Liver (tissue), 9 donors: ENCODE measurements around the gene NCAPH2. TPM values are rescaled to one million over a fixed set of nuclear protein-coding genes. Genes with fewer than 3 reads are reported as not detected.

Experiments used
- DNase-seq: peaks from one replicate; pipeline ENCODE4 v3.0.0-alpha.2; 2017; ENCODE audit warnings: low spot score
- H3K27ac ChIP-seq, 2 donors: one replicate each; pipeline ENCODE4 v1.7.0; 2013; ENCODE audit warnings: inconsistent platforms in 2 of 2, low read length in 2 of 2, control low read depth in 1 of 2, low read depth in 1 of 2, mild to moderate bottlenecking in 1 of 2
- H3K27me3 ChIP-seq, 4 donors: one replicate each; pipeline versions ENCODE4 v1.6.1 to v1.7.0; 2013; ENCODE audit warnings: low read length in 3 of 4, inconsistent platforms in 1 of 4, mild to moderate bottlenecking in 1 of 4, moderate library complexity in 1 of 4; ENCODE audit not compliant: control insufficient read depth in 4 of 4, insufficient read depth in 4 of 4
- H3K36me3 ChIP-seq, 4 donors: one replicate each; pipeline versions ENCODE4 v1.6.1 to v1.7.0; 2013; ENCODE audit warnings: low read length in 3 of 4, mild to moderate bottlenecking in 3 of 4, low read depth in 1 of 4, moderate library complexity in 1 of 4; ENCODE audit not compliant: control insufficient read depth in 4 of 4, insufficient read depth in 3 of 4
- H3K4me1 ChIP-seq, 4 donors: one replicate each; pipeline versions ENCODE4 v1.6.1 to v1.7.0; 2013; ENCODE audit warnings: low read length in 3 of 4, mild to moderate bottlenecking in 3 of 4, moderate library complexity in 1 of 4; ENCODE audit not compliant: control insufficient read depth in 4 of 4, insufficient read depth in 4 of 4
- H3K4me3 ChIP-seq, 3 donors: one replicate each; pipeline versions ENCODE4 v1.6.1 to v1.7.0; 2013; ENCODE audit warnings: low read length in 3 of 3, control low read depth in 1 of 3, low read depth in 1 of 3, mild to moderate bottlenecking in 1 of 3
- H3K9ac ChIP-seq, 2 donors: one replicate each; pipeline ENCODE4 v1.7.0; 2013; ENCODE audit warnings: low read length in 2 of 2, mild to moderate bottlenecking in 2 of 2, moderate library complexity in 2 of 2, control low read depth in 1 of 2, low read depth in 1 of 2
- H3K9me3 ChIP-seq, 4 donors: one replicate each; pipeline versions ENCODE4 v1.6.1 to v1.7.0; 2013; ENCODE audit warnings: low read length in 3 of 4; ENCODE audit not compliant: control insufficient read depth in 4 of 4
- EGR1 ChIP-seq, 2 donors: IDR thresholded peaks; 2 replicates each; pipeline ENCODE4 v1.6.1; 2016 to 2018; ENCODE audit warnings: antibody characterized with exemption in 2 of 2, low read depth in 2 of 2
- FOXA1 ChIP-seq: IDR thresholded peaks from 2 replicates; pipeline ENCODE4 v1.6.1; 2016; ENCODE audit warnings: antibody characterized with exemption
- HNF4A ChIP-seq, 2 donors: conservative IDR thresholded peaks; 2 replicates each; pipeline ENCODE4 v1.6.1; 2016; ENCODE audit warnings: antibody characterized with exemption in 2 of 2, mild to moderate bottlenecking in 2 of 2
- JUND ChIP-seq, 2 donors: IDR thresholded peaks; 2 replicates each; pipeline ENCODE4 v1.6.1; 2016; ENCODE audit warnings: antibody characterized with exemption in 2 of 2
- RAD21 ChIP-seq, 2 donors: IDR thresholded peaks; 2 replicates each; pipeline ENCODE4 v1.6.1; 2016; ENCODE audit warnings: antibody characterized with exemption in 2 of 2, mild to moderate bottlenecking in 2 of 2
- SP1 ChIP-seq: IDR thresholded peaks from 2 replicates; pipeline ENCODE4 v1.6.1; 2018; ENCODE audit warnings: antibody characterized with exemption, mild to moderate bottlenecking
- TAF1 ChIP-seq: conservative IDR thresholded peaks from 2 replicates; pipeline ENCODE4 v1.6.1; 2016; ENCODE audit warnings: antibody characterized with exemption, mild to moderate bottlenecking
- YY1 ChIP-seq: IDR thresholded peaks from 2 replicates; pipeline ENCODE4 v1.6.1; 2016; ENCODE audit warnings: antibody characterized with exemption, mild to moderate bottlenecking
- WGBS: extraction: QIAGEN DNeasy Blood & Tissue Kit; methylation state at CpG from one replicate; pipeline ENCODE4 v1.1.7; 2013; 5-methylcytosine and 5-hydroxymethylcytosine counted together
- polyA plus RNA-seq, 2 donors: library from polyadenylated mRNA; stranded (reverse) in 1 of 2; unstranded in 1 of 2; fragments of 200-250 nt in 1 of 2; fragments of >200 nt in 1 of 2; fragmentation: Nextera tagmentation in 1 of 2; extraction: Ambion mirVana in 1 of 2; gene quantifications; one replicate each; pipeline versions ENCODE4 v1.2.1 to v1.2.3, GENCODE V29; 2013 to 2015
- total RNA-seq, 2 donors: library from RNA; depleted of rRNA; stranded (reverse); fragments of >200 nt; gene quantifications; one replicate each; pipeline ENCODE4 v1.2.3, GENCODE V29; 2014
- TF ChIP-seq, protein P1 (sequence below): IDR thresholded peaks from 2 replicates; pipeline ENCODE4 v1.6.1; 2016; ENCODE audit warnings: antibody characterized with exemption
- TF ChIP-seq, protein P2 (sequence below): fragments of 150-350 bp; IDR thresholded peaks from 2 replicates; pipeline ENCODE4 v1.5.1; 2017; ENCODE audit warnings: improper control_type of control experiment, low read depth, low read length; ENCODE audit not compliant: missing input control
- TF ChIP-seq, protein P3 (sequence below): IDR thresholded peaks from 2 replicates; pipeline ENCODE4 v1.6.1; 2016; ENCODE audit warnings: antibody characterized with exemption
- TF ChIP-seq, protein P4 (sequence below): IDR thresholded peaks from 2 replicates; pipeline ENCODE4 v1.6.1; 2016; ENCODE audit warnings: antibody characterized with exemption, mild to moderate bottlenecking
- donor health status: healthy.
- donor health status: healthy.
- donor health status: healthy.
- donor health status: healthy.
- donor health status: healthy.

NCAPH2 gene
- total and polyA plus RNA-seq, 4 donors: 12.0 to 30.8 (median 13.9) TPM

DNA sequence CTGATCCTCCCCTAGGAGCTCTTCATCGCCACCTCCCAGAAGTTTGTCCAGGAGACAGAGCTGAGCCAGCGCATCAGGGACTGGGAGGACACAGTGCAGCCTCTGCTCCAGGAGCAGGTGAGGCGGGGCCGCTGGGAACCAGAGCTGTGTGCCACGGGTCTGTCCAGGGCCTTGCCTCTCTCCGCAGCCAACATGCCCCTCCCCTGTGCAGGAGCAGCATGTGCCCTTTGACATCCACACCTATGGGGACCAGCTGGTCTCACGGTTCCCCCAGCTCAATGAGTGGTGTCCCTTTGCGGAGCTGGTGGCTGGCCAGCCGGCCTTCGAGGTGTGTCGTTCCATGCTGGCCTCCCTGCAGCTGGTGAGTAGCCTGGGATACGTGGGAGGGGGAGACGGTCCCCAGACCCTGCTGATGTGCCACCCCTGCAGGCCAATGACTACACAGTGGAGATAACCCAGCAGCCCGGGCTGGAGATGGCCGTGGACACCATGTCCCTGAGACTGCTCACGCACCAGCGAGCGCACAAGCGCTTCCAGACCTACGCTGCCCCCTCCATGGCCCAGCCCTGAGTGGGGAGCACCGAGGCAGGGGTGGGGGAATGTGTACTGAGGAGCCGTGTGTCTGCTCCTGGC lies 14.9 kb downstream of the NCAPH2 start:
- Histone ChIP-seq H3K4me1 (peaks cover 10 to 42% (median 23%) of the 10 kb centered on the region in 4 donors), H3K9ac (no peak overlapping the region), H3K9me3 (no peaks in the 10 kb centered on the region), H3K27ac (no peak overlapping the region), H3K27me3 (no peaks in the 10 kb centered on the region), H3K36me3 (peaks cover 9 to 47% (median 17%) of the 10 kb centered on the region in 4 donors), H3K4me3 (no peak overlapping the region)
- TF ChIP-seq RAD21 (IDR thresholded peaks at IDR 0.05): no peak
- whole genome bisulfite sequencing: 87% methylated on average over 22 of the region's 22 CpGs
- no peak for DNase-seq

DNA sequence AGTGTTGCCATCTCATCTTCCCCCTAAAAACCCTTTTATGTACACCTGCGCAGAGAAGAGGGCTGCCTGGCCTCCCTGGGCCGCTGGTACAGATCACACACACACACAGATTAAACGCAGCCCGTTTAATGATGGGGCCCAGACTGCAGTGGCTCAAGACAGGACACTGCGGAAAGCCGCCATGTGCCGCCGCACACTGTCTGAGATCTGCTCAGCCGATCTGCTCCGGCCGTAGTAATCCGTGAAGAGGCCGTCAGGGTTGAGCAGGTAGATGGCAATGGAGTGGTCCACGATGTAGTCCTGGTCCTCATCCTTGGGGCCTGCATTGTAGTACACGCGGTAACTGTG lies 15.4 kb downstream of the NCAPH2 start:
- Histone ChIP-seq H3K4me3 (no peak overlapping the region), H3K27ac (no peak overlapping the region), H3K9ac (no peak overlapping the region), H3K9me3 (no peaks in the 10 kb centered on the region), H3K36me3 (peaks cover 9 to 42% (median 15%) of the 10 kb centered on the region in 4 donors), H3K4me1 (peaks cover 10 to 47% (median 23%) of the 10 kb centered on the region in 4 donors), H3K27me3 (no peaks in the 10 kb centered on the region)
- no peak for DNase-seq
- TF ChIP-seq, protein P1, sequence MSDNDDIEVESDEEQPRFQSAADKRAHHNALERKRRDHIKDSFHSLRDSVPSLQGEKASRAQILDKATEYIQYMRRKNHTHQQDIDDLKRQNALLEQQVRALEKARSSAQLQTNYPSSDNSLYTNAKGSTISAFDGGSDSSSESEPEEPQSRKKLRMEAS: no peak
- TF ChIP-seq EGR1 (IDR thresholded peaks at IDR 0.05; ENCODE audit: low read depth in 2 of 2): no peak
- no peak for TF ChIP-seq RAD21 (IDR thresholded peaks at IDR 0.05)
- TF ChIP-seq YY1: no peak
- TF ChIP-seq, protein P2, sequence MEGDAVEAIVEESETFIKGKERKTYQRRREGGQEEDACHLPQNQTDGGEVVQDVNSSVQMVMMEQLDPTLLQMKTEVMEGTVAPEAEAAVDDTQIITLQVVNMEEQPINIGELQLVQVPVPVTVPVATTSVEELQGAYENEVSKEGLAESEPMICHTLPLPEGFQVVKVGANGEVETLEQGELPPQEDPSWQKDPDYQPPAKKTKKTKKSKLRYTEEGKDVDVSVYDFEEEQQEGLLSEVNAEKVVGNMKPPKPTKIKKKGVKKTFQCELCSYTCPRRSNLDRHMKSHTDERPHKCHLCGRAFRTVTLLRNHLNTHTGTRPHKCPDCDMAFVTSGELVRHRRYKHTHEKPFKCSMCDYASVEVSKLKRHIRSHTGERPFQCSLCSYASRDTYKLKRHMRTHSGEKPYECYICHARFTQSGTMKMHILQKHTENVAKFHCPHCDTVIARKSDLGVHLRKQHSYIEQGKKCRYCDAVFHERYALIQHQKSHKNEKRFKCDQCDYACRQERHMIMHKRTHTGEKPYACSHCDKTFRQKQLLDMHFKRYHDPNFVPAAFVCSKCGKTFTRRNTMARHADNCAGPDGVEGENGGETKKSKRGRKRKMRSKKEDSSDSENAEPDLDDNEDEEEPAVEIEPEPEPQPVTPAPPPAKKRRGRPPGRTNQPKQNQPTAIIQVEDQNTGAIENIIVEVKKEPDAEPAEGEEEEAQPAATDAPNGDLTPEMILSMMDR: no peak
- TF ChIP-seq, protein P3, sequence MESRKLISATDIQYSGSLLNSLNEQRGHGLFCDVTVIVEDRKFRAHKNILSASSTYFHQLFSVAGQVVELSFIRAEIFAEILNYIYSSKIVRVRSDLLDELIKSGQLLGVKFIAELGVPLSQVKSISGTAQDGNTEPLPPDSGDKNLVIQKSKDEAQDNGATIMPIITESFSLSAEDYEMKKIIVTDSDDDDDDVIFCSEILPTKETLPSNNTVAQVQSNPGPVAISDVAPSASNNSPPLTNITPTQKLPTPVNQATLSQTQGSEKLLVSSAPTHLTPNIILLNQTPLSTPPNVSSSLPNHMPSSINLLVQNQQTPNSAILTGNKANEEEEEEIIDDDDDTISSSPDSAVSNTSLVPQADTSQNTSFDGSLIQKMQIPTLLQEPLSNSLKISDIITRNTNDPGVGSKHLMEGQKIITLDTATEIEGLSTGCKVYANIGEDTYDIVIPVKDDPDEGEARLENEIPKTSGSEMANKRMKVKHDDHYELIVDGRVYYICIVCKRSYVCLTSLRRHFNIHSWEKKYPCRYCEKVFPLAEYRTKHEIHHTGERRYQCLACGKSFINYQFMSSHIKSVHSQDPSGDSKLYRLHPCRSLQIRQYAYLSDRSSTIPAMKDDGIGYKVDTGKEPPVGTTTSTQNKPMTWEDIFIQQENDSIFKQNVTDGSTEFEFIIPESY: no peak
- TF ChIP-seq FOXA1: no peak
- no peak for TF ChIP-seq HNF4A (conservative IDR thresholded peaks at IDR 0.05)
- TF ChIP-seq TAF1: no peak
- TF ChIP-seq, protein P4, sequence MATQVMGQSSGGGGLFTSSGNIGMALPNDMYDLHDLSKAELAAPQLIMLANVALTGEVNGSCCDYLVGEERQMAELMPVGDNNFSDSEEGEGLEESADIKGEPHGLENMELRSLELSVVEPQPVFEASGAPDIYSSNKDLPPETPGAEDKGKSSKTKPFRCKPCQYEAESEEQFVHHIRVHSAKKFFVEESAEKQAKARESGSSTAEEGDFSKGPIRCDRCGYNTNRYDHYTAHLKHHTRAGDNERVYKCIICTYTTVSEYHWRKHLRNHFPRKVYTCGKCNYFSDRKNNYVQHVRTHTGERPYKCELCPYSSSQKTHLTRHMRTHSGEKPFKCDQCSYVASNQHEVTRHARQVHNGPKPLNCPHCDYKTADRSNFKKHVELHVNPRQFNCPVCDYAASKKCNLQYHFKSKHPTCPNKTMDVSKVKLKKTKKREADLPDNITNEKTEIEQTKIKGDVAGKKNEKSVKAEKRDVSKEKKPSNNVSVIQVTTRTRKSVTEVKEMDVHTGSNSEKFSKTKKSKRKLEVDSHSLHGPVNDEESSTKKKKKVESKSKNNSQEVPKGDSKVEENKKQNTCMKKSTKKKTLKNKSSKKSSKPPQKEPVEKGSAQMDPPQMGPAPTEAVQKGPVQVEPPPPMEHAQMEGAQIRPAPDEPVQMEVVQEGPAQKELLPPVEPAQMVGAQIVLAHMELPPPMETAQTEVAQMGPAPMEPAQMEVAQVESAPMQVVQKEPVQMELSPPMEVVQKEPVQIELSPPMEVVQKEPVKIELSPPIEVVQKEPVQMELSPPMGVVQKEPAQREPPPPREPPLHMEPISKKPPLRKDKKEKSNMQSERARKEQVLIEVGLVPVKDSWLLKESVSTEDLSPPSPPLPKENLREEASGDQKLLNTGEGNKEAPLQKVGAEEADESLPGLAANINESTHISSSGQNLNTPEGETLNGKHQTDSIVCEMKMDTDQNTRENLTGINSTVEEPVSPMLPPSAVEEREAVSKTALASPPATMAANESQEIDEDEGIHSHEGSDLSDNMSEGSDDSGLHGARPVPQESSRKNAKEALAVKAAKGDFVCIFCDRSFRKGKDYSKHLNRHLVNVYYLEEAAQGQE: no peak
- TF ChIP-seq JUND (IDR thresholded peaks at IDR 0.05): no peak
- TF ChIP-seq SP1: no peak
- WGBS: 93% methylated on average over 16 of the region's 16 CpGs
